ENCODE data around the gene WDR43. TPM values are rescaled to one million over a fixed set of nuclear protein-coding genes. Genes with fewer than 3 reads are reported as not detected.

WDR43 gene
- total RNA-seq, 1 donor from 2014 or later, result 117 TPM

GRCh38 chr2:28904802-28905457 is 10.5 kb downstream of the WDR43 start:
- no peak for FAIRE-seq
- no peak for DNase-seq (ENCODE audit: low read depth)
- no peaks in the 10 kb centered on the region for H3K27me3 ChIP-seq (ENCODE audit: control insufficient read depth, insufficient read depth, low read length)
- no peak overlapping the region for H3K4me3 ChIP-seq (ENCODE audit: low read depth, low read length)
- peaks cover 23% of the 10 kb centered on the region for H3K36me3 ChIP-seq (ENCODE audit: control insufficient read depth, insufficient read depth, low read length)
- no peak for TF ChIP-seq CTCF (IDR thresholded peaks at IDR 0.05; ENCODE audit: insufficient read depth, low read length, severe bottlenecking)

- Histone ChIP-seq H3K27me3 (ENCODE audit: control insufficient read depth, insufficient read depth, low read length) (no peaks in the 10 kb centered on the region), H3K36me3 (ENCODE audit: control insufficient read depth, insufficient read depth, low read length) (peaks cover 23% of the 10 kb centered on the region), H3K4me3 (ENCODE audit: low read depth, low read length) (no peak overlapping the region)
- no peak for FAIRE-seq
- DNase-seq (ENCODE audit: low read depth), result no peak
- no peak for TF ChIP-seq CTCF (IDR thresholded peaks at IDR 0.05; ENCODE audit: insufficient read depth, low read length, severe bottlenecking)
Measured at GRCh38 chr2:28905533-28905932, 11.1 kb downstream of the WDR43 start.

GRCh38 chr2:28906376-28906775 is 11.9 kb downstream of the WDR43 start:
- Histone ChIP-seq H3K27me3 (ENCODE audit: control insufficient read depth, insufficient read depth, low read length) (no peaks in the 10 kb centered on the region), H3K4me3 (ENCODE audit: low read depth, low read length) (no peak overlapping the region), H3K36me3 (ENCODE audit: control insufficient read depth, insufficient read depth, low read length) (peaks cover 23% of the 10 kb centered on the region)
- TF ChIP-seq CTCF (IDR thresholded peaks at IDR 0.05; ENCODE audit: insufficient read depth, low read length, severe bottlenecking), result no peak
- peak; percentile 64 for DNase-seq (ENCODE audit: low read depth)
- FAIRE-seq, result no peak

GRCh38 chr2:28906821-28907220 is 12.4 kb downstream of the WDR43 start:
- no peak for TF ChIP-seq CTCF (IDR thresholded peaks at IDR 0.05; ENCODE audit: insufficient read depth, low read length, severe bottlenecking)
- DNase-seq (ENCODE audit: low read depth) (no peak), FAIRE-seq (no peak)
- Histone ChIP-seq H3K27me3 (ENCODE audit: control insufficient read depth, insufficient read depth, low read length) (no peaks in the 10 kb centered on the region), H3K4me3 (ENCODE audit: low read depth, low read length) (no peak overlapping the region), H3K36me3 (ENCODE audit: control insufficient read depth, insufficient read depth, low read length) (peaks cover 23% of the 10 kb centered on the region)

GRCh38 chr2:28908172-28908571 is 13.7 kb downstream of the WDR43 start:
- Histone ChIP-seq H3K27me3 (ENCODE audit: control insufficient read depth, insufficient read depth, low read length) (no peaks in the 10 kb centered on the region), H3K4me3 (ENCODE audit: low read depth, low read length) (no peak overlapping the region), H3K36me3 (ENCODE audit: control insufficient read depth, insufficient read depth, low read length) (peaks cover 22% of the 10 kb centered on the region)
- FAIRE-seq, result no peak
- DNase-seq (ENCODE audit: low read depth), result no peak
- TF ChIP-seq CTCF (IDR thresholded peaks at IDR 0.05; ENCODE audit: insufficient read depth, low read length, severe bottlenecking), result no peak

All from bronchial epithelial cell (primary cell).